ENCODE data around the gene GALM.

DNA sequence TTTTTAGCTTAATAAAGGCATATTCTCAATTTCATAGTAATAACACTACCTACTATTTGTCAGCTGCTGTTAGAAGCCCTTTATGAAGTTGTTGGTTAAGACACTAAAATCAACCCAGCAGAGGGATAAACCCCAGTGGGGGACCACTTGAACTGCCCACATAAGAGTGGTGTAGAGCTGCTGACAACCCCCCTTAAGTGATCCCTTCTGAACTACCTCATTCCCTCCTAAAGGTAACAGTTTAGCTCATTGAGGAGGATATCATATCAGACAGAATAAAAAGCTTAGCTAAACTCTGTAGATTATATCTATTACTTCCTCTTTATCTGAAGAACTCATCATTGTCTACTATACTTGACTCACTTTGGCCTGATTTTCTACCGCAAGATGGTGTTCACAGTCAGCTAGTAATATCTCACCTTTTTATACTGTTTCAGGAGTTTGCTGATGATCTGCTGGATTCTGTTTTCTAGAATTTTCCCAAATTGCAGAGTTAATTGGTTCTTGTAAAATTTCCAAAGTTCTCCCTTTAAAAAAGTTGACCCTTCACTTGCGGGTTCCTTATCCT lies 16.2 kb downstream of the GALM start:
- TF ChIP-seq ZFP41 (tag by site-specific recombination; IDR thresholded peaks at IDR 0.05; ENCODE audit: borderline replicate concordance), result no peak
- TF ChIP-seq, protein P1, sequence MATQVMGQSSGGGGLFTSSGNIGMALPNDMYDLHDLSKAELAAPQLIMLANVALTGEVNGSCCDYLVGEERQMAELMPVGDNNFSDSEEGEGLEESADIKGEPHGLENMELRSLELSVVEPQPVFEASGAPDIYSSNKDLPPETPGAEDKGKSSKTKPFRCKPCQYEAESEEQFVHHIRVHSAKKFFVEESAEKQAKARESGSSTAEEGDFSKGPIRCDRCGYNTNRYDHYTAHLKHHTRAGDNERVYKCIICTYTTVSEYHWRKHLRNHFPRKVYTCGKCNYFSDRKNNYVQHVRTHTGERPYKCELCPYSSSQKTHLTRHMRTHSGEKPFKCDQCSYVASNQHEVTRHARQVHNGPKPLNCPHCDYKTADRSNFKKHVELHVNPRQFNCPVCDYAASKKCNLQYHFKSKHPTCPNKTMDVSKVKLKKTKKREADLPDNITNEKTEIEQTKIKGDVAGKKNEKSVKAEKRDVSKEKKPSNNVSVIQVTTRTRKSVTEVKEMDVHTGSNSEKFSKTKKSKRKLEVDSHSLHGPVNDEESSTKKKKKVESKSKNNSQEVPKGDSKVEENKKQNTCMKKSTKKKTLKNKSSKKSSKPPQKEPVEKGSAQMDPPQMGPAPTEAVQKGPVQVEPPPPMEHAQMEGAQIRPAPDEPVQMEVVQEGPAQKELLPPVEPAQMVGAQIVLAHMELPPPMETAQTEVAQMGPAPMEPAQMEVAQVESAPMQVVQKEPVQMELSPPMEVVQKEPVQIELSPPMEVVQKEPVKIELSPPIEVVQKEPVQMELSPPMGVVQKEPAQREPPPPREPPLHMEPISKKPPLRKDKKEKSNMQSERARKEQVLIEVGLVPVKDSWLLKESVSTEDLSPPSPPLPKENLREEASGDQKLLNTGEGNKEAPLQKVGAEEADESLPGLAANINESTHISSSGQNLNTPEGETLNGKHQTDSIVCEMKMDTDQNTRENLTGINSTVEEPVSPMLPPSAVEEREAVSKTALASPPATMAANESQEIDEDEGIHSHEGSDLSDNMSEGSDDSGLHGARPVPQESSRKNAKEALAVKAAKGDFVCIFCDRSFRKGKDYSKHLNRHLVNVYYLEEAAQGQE (tag by site-specific recombination; IDR thresholded peaks at IDR 0.05), result no peak
- no peak for TF ChIP-seq ZNF10 (tag by site-specific recombination; IDR thresholded peaks at IDR 0.05)
- TF ChIP-seq, protein P2, sequence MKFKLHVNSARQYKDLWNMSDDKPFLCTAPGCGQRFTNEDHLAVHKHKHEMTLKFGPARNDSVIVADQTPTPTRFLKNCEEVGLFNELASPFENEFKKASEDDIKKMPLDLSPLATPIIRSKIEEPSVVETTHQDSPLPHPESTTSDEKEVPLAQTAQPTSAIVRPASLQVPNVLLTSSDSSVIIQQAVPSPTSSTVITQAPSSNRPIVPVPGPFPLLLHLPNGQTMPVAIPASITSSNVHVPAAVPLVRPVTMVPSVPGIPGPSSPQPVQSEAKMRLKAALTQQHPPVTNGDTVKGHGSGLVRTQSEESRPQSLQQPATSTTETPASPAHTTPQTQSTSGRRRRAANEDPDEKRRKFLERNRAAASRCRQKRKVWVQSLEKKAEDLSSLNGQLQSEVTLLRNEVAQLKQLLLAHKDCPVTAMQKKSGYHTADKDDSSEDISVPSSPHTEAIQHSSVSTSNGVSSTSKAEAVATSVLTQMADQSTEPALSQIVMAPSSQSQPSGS (tag by site-specific recombination; IDR thresholded peaks at IDR 0.05; ENCODE audit: low read depth), result no peak
- TF ChIP-seq, protein P3, sequence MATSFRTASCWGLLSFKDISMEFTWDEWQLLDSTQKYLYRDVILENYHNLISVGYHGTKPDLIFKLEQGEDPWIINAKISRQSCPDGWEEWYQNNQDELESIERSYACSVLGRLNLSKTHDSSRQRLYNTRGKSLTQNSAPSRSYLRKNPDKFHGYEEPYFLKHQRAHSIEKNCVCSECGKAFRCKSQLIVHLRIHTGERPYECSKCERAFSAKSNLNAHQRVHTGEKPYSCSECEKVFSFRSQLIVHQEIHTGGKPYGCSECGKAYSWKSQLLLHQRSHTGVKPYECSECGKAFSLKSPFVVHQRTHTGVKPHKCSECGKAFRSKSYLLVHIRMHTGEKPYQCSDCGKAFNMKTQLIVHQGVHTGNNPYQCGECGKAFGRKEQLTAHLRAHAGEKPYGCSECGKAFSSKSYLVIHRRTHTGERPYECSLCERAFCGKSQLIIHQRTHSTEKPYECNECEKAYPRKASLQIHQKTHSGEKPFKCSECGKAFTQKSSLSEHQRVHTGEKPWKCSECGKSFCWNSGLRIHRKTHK (tag by site-specific recombination; IDR thresholded peaks at IDR 0.05), result no peak
- TF ChIP-seq, protein P4, sequence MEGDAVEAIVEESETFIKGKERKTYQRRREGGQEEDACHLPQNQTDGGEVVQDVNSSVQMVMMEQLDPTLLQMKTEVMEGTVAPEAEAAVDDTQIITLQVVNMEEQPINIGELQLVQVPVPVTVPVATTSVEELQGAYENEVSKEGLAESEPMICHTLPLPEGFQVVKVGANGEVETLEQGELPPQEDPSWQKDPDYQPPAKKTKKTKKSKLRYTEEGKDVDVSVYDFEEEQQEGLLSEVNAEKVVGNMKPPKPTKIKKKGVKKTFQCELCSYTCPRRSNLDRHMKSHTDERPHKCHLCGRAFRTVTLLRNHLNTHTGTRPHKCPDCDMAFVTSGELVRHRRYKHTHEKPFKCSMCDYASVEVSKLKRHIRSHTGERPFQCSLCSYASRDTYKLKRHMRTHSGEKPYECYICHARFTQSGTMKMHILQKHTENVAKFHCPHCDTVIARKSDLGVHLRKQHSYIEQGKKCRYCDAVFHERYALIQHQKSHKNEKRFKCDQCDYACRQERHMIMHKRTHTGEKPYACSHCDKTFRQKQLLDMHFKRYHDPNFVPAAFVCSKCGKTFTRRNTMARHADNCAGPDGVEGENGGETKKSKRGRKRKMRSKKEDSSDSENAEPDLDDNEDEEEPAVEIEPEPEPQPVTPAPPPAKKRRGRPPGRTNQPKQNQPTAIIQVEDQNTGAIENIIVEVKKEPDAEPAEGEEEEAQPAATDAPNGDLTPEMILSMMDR (tag by site-specific recombination; IDR thresholded peaks at IDR 0.05), result no peak
- no peak for TF ChIP-seq ZNF292 (tag by site-specific recombination; IDR thresholded peaks at IDR 0.05; ENCODE audit: borderline replicate concordance, low read depth)
- TF ChIP-seq ZNF768 (tag by site-specific recombination; IDR thresholded peaks at IDR 0.05), result no peak
- no peak for TF ChIP-seq MYNN (tag by site-specific recombination; IDR thresholded peaks at IDR 0.05; ENCODE audit: borderline replicate concordance)
- no peak for TF ChIP-seq SP2 (tag by site-specific recombination; IDR thresholded peaks at IDR 0.05)
- TF ChIP-seq ZNF501 (tag by site-specific recombination; IDR thresholded peaks at IDR 0.05), result no peak
- no peak for TF ChIP-seq GLI4 (tag by site-specific recombination; IDR thresholded peaks at IDR 0.05)
- TF ChIP-seq, protein P5, sequence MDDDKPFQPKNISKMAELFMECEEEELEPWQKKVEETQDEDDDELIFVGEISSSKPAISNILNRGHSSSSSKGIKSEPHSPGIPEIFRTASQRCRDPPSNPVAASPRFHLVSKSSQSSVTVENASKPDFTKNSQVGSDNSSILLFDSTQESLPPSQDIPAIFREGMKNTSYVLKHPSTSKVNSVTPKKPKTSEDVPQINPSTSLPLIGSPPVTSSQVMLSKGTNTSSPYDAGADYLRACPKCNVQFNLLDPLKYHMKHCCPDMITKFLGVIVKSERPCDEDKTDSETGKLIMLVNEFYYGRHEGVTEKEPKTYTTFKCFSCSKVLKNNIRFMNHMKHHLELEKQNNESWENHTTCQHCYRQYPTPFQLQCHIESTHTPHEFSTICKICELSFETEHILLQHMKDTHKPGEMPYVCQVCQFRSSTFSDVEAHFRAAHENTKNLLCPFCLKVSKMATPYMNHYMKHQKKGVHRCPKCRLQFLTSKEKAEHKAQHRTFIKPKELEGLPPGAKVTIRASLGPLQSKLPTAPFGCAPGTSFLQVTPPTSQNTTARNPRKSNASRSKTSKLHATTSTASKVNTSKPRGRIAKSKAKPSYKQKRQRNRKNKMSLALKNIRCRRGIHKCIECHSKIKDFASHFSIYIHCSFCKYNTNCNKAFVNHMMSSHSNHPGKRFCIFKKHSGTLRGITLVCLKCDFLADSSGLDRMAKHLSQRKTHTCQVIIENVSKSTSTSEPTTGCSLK (tag by site-specific recombination; IDR thresholded peaks at IDR 0.05), result no peak
